SK-N-SH treated with all-trans-retinoic acid at 6 μM for 48 hours (cell line): ENCODE results near the gene FUT7.

ENCODE experiments used
- ATAC-seq: fragments of 200-7000 bp; cut with Tn5 transposase; 3 replicates; pipeline ENCODE4 v1.9.1; 2020; ENCODE audit warnings: mild to moderate bottlenecking, moderate library complexity
- ARNTL ChIP-seq: fragments of 450-650 bp; formaldehyde crosslinking; IDR thresholded peaks from 2 replicates; pipeline ENCODE4 v1.5.0; 2020; ENCODE audit warnings: low read depth, mild to moderate bottlenecking, moderate library complexity, borderline replicate concordance
- BACH2 ChIP-seq: fragments of 250-450 bp; sonication (Bioruptor Pico); IDR thresholded peaks from 2 replicates; pipeline ENCODE4 v1.9.0; 2021; ENCODE audit warnings: mild to moderate bottlenecking, borderline replicate concordance
- CREB5 ChIP-seq: fragments of 250-450 bp; sonication (Bioruptor Pico); IDR thresholded peaks from 2 replicates; pipeline ENCODE4 v1.5.1; 2020; ENCODE audit warnings: low read depth, mild to moderate bottlenecking, moderate library complexity
- CSDC2 ChIP-seq: fragments of 250-450 bp; sonication (Bioruptor Pico); IDR thresholded peaks from 2 replicates; pipeline ENCODE4 v1.5.0; 2020; ENCODE audit warnings: mild to moderate bottlenecking, moderate library complexity
- GLIS3 ChIP-seq: fragments of 250-450 bp; sonication (Bioruptor Pico); IDR thresholded peaks from 2 replicates; pipeline ENCODE4 v1.5.0; 2020; ENCODE audit warnings: mild to moderate bottlenecking, moderate library complexity
- ISL1 ChIP-seq: fragments of 250-450 bp; sonication (Bioruptor Pico); IDR thresholded peaks from 2 replicates; pipeline ENCODE4 v2.1.2; 2022; ENCODE audit warnings: mild to moderate bottlenecking, moderate library complexity
- PATZ1 ChIP-seq: fragments of 250-450 bp; sonication (Bioruptor Pico); IDR thresholded peaks from 2 replicates; pipeline ENCODE4 v1.8.0; 2020; ENCODE audit warnings: mild to moderate bottlenecking, moderate library complexity, borderline replicate concordance
- POU6F1 ChIP-seq: fragments of 250-450 bp; sonication (Bioruptor Pico); IDR thresholded peaks from 2 replicates; pipeline ENCODE4 v1.8.0; 2021; ENCODE audit warnings: low read depth, mild to moderate bottlenecking, moderate library complexity, borderline replicate concordance
- PPARA ChIP-seq: fragments of 250-450 bp; sonication (Bioruptor Pico); IDR thresholded peaks from 2 replicates; pipeline ENCODE4 v1.5.0; 2020; ENCODE audit warnings: mild to moderate bottlenecking, borderline replicate concordance
- RARB ChIP-seq: fragments of 250-450 bp; sonication (Bioruptor Pico); IDR thresholded peaks from 2 replicates; pipeline ENCODE4 v1.8.0; 2021; ENCODE audit warnings: mild to moderate bottlenecking, moderate library complexity
- SNAI2 ChIP-seq: fragments of 250-450 bp; sonication (Bioruptor Pico); IDR thresholded peaks from 2 replicates; pipeline ENCODE4 v1.5.0; 2020; ENCODE audit warnings: mild to moderate bottlenecking, moderate library complexity
- TCF4 ChIP-seq: fragments of 250-450 bp; sonication (Bioruptor Pico); IDR thresholded peaks from 2 replicates; pipeline ENCODE4 v1.8.0; 2021; ENCODE audit warnings: mild to moderate bottlenecking, moderate library complexity, borderline replicate concordance
- TOX ChIP-seq: fragments of 250-450 bp; sonication (Bioruptor Pico); IDR thresholded peaks from 2 replicates; pipeline ENCODE4 v1.8.0; 2021; ENCODE audit warnings: mild to moderate bottlenecking, moderate library complexity, borderline replicate concordance
- TSHZ2 ChIP-seq: fragments of 250-450 bp; sonication (Bioruptor Pico); IDR thresholded peaks from 2 replicates; pipeline ENCODE4 v1.5.0; 2020; ENCODE audit warnings: mild to moderate bottlenecking, moderate library complexity
- ZC3H10 ChIP-seq: fragments of 250-450 bp; sonication (Bioruptor Pico); IDR thresholded peaks from 2 replicates; pipeline ENCODE4 v1.5.1; 2021; ENCODE audit warnings: mild to moderate bottlenecking, moderate library complexity
- ZFP3 ChIP-seq: fragments of 250-450 bp; sonication (Bioruptor Pico); IDR thresholded peaks from 2 replicates; pipeline ENCODE4 v1.5.0; 2020; ENCODE audit warnings: mild to moderate bottlenecking, moderate library complexity
- ZFP30 ChIP-seq: fragments of 450-650 bp; formaldehyde crosslinking; IDR thresholded peaks from 2 replicates; pipeline ENCODE4 v1.5.0; 2022; ENCODE audit warnings: mild to moderate bottlenecking, moderate library complexity
- ZNF565 ChIP-seq: fragments of 450-650 bp; formaldehyde crosslinking; conservative IDR thresholded peaks from 2 replicates; pipeline ENCODE4 v1.5.0; 2020; ENCODE audit warnings: low read depth, mild to moderate bottlenecking, moderate library complexity
- ZNF8 ChIP-seq: fragments of 450-650 bp; formaldehyde crosslinking; IDR thresholded peaks from 2 replicates; pipeline ENCODE4 v1.5.0; 2020; ENCODE audit warnings: mild to moderate bottlenecking, moderate library complexity

The FUT7 gene

GRCh38 chr9:137017791-137018497, 13.9 kb downstream of the FUT7 start (continued):
- no peak for TF ChIP-seq TSHZ2 (CRISPR knock-in tag)

- TF ChIP-seq ZFP30 (CRISPR knock-in tag) (no peak), POU6F1 (CRISPR knock-in tag) (no peak), CSDC2 (no peak), ZNF565 (CRISPR knock-in tag) (no peak), RARB (CRISPR knock-in tag) (no peak), ZC3H10 (CRISPR knock-in tag) (no peak), PPARA (CRISPR knock-in tag) (no peak), ZNF8 (CRISPR knock-in tag) (no peak), CREB5 (CRISPR knock-in tag) (no peak), SNAI2 (no peak), TOX (CRISPR knock-in tag) (no peak), ISL1 (CRISPR knock-in tag) (no peak), ARNTL (no peak), PATZ1 (no peak), TSHZ2 (CRISPR knock-in tag) (no peak), GLIS3 (CRISPR knock-in tag) (no peak), ZFP3 (CRISPR knock-in tag) (no peak), TCF4 (CRISPR knock-in tag) (no peak)
Measured at GRCh38 chr9:137017071-137017470, 14.8 kb downstream of the FUT7 start.

GRCh38 chr9:137016436-137016835, 15.5 kb downstream of the FUT7 start:
- TF ChIP-seq ZFP3 (CRISPR knock-in tag): no peak
- no peak for TF ChIP-seq BACH2 (CRISPR knock-in tag)
- TF ChIP-seq ISL1 (CRISPR knock-in tag): no peak
- TF ChIP-seq RARB (CRISPR knock-in tag): no peak
- ATAC-seq: no peak

More at GRCh38 chr9:137017071-137017470, 14.8 kb downstream of the FUT7 start:
- ATAC-seq: no peak
